Measurements from ENCODE around the gene MAP3K13. TPM values are rescaled to one million over a fixed set of nuclear protein-coding genes. Genes with fewer than 3 reads are reported as not detected.

The MAP3K13 gene
- total and polyA plus RNA-seq, 2 of the 13 experiments (the other 11 are each of a cell fraction or from before 2014, with no cell fraction given) = 24.2 to 26.5 TPM

DNA sequence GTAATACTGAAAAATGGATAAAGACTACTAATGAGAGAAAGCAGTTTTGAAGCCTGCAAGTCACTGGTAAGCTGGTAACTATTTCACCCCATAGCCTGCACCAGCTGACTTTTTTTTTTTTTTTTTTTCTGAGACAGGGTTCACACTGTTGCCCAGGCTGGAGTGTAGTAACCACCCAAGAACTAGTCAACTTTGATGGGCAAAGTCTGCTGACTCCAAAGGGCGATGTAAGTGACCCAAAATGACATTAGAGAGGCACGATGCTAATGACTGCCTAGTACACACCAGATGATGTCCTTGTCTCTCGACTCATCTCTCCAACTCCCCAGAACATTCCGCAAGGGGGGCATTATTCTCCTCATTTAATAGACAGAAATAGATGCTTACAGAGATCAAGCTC lies 148.8 kb downstream of the MAP3K13 start:
- no peak for ATAC-seq
- BruUV-seq (replicated peaks) = no TSS peak
- DNase-seq (ENCODE audit: low spot score) = no peak
- Histone ChIP-seq H3K36me3 (replicated peaks in 1 of 2; ENCODE audit: control insufficient read depth in 1 of 2, insufficient read depth in 2 of 2, low read length in 2 of 2) (no peaks in the 10 kb centered on the region), H3K9me3 (ENCODE audit: low read length) (no peaks in the 10 kb centered on the region), H3K4me1 (ENCODE audit: insufficient read depth, low read length) (no peaks in the 10 kb centered on the region), H3K4me2 (ENCODE audit: low read depth, low read length) (no peak overlapping the region), H3K79me2 (ENCODE audit: insufficient read depth, low read length) (no peaks in the 10 kb centered on the region), H3K9ac (ENCODE audit: insufficient read depth, low read depth, low read length) (no peak overlapping the region), H3K4me3 (replicated peaks in 1 of 3; ENCODE audit: insufficient read depth in 1 of 3, low read depth in 2 of 3, low read length in 3 of 3) (no peak overlapping the region), H3K27me3 (ENCODE audit: control insufficient read depth in 1 of 2, insufficient read depth in 2 of 2, low read length in 2 of 2) (peaks cover 0 to 2% of the 10 kb centered on the region in 2 experiments; a peak in 3 of 5 replicates), H4K20me1 (ENCODE audit: insufficient read depth, low read length) (no peaks in the 10 kb centered on the region), H2AFZ (ENCODE audit: low read length) (no peak overlapping the region), H3K27ac (ENCODE audit: extremely low read length, insufficient read depth, low read length) (no peak overlapping the region)
- FAIRE-seq = no peak
- 31% methylated on average over 4 of the region's 4 CpGs for WGBS (ENCODE audit: low lambda C conversion rate)
- intact Hi-C loops (cut with micrococcal nuclease; ENCODE audit: unreplicated experiment) = no loop called here
- no peak for TF ChIP-seq KLF9 (CRISPR knock-in tag; IDR thresholded peaks at IDR 0.05; ENCODE audit: low read depth)
- no peak for TF ChIP-seq ZBTB44 (CRISPR knock-in tag; IDR thresholded peaks at IDR 0.05)
- TF ChIP-seq ZBTB39 (CRISPR knock-in tag; IDR thresholded peaks at IDR 0.05) = no peak
- TF ChIP-seq CREM (IDR thresholded peaks at IDR 0.05) = no peak
- no peak for TF ChIP-seq CREM (CRISPR knock-in tag; IDR thresholded peaks at IDR 0.05)
- no peak for TF ChIP-seq ZNF746 (CRISPR knock-in tag; IDR thresholded peaks at IDR 0.05)
- no peak for TF ChIP-seq ZHX1 (CRISPR knock-in tag; IDR thresholded peaks at IDR 0.05; ENCODE audit: low read depth)
- no peak for TF ChIP-seq ZBTB21 (CRISPR knock-in tag; IDR thresholded peaks at IDR 0.05)
- no peak for TF ChIP-seq KDM4B (CRISPR knock-in tag; IDR thresholded peaks at IDR 0.05)
- CTCF ChIA-PET (ENCODE audit: low intra/inter-chr PET ratio, low total read pairs) = no interaction called here
- POLR2A ChIA-PET = no interaction called here
- in situ Hi-C loops (cut with HindIII; ENCODE audit: extremely low pct_ligation_motif_present, low pct_unique_long_range_greater_than_20kb) = no loop called here

All from HepG2 (cell line).